Natural killer cell (primary cell): Measurements from ENCODE around the gene GRM8. TPM values are rescaled to one million over a fixed set of nuclear protein-coding genes. Genes with fewer than 3 reads are reported as not detected.

Source experiments
- ATAC-seq, 3 donors: fragments of 150-1000 bp in 2 of 3; fragments of 200-7000 bp in 1 of 3; cut with Tn5 transposase; 1 replicate in 1 of 3; 2 replicates in 2 of 3; pipeline ENCODE4 v1.10.0; 2021; ENCODE audit warnings: mild to moderate bottlenecking in 2 of 3, moderate library complexity in 2 of 3
- DNase-seq, 2 donors: peaks; one replicate each; pipeline versions ENCODE4 v3.0.0 to v3.0.0-alpha.2; 2013 to 2021; ENCODE audit warnings: mixed read lengths in 1 of 2
- H3K27ac ChIP-seq: one replicate; pipeline ENCODE4 v1.5.1; 2013; ENCODE audit warnings: mild to moderate bottlenecking, low read length
- H3K27me3 ChIP-seq: one replicate; pipeline ENCODE4 v1.6.1; 2013; ENCODE audit warnings: low read length; ENCODE audit not compliant: control insufficient read depth, insufficient read depth
- H3K36me3 ChIP-seq: one replicate; pipeline ENCODE4 v1.6.1; 2013; ENCODE audit warnings: low read length; ENCODE audit not compliant: control insufficient read depth, insufficient read depth
- H3K4me1 ChIP-seq: one replicate; pipeline ENCODE4 v1.6.1; 2013; ENCODE audit warnings: low read length; ENCODE audit not compliant: control insufficient read depth, insufficient read depth
- H3K4me3 ChIP-seq: one replicate; pipeline ENCODE4 v1.5.1; 2013; ENCODE audit warnings: low read length
- H3K9me3 ChIP-seq: one replicate; pipeline ENCODE4 v1.6.1; 2013; ENCODE audit warnings: low read length; ENCODE audit not compliant: control insufficient read depth, insufficient read depth
- H3K27ac Mint-ChIP-seq, 2 donors: one replicate each; pipeline ENCODE4 v1.8.0; 2022; ENCODE audit warnings: mild to moderate bottlenecking in 2 of 2, mixed read lengths in 2 of 2, moderate library complexity in 1 of 2
- H3K27me3 Mint-ChIP-seq, 2 donors: one replicate each; pipeline ENCODE4 v1.8.0; 2022; ENCODE audit warnings: low read depth in 2 of 2, mixed read lengths in 2 of 2
- H3K36me3 Mint-ChIP-seq: one replicate; pipeline ENCODE4 v1.8.0; 2022; ENCODE audit warnings: mixed read lengths
- H3K4me1 Mint-ChIP-seq, 2 donors: one replicate each; pipeline ENCODE4 v1.8.0; 2022; ENCODE audit warnings: mixed read lengths in 2 of 2
- H3K4me3 Mint-ChIP-seq: one replicate; pipeline ENCODE4 v1.8.0; 2022; ENCODE audit warnings: mild to moderate bottlenecking, moderate library complexity, mixed read lengths
- H3K9me3 Mint-ChIP-seq, 2 donors: one replicate each; pipeline ENCODE4 v1.8.0; 2022; ENCODE audit warnings: mixed read lengths in 2 of 2
- WGBS: methylation state at CpG from one replicate; pipeline ENCODE4 v1.1.7; 2013; ENCODE audit warnings: missing lambda C conversion rate; ENCODE audit not compliant: insufficient coverage; 5-methylcytosine and 5-hydroxymethylcytosine counted together
- intact Hi-C: fragments of 100-400 bp; cut with micrococcal nuclease; formaldehyde crosslinking; loops from one replicate; pipeline ENCODE4 v1.14.2; 2022
- total RNA-seq, 4 donors: library from RNA; stranded (reverse); fragments of 120-200 nt in 1 of 4; gene quantifications; one replicate each; pipeline versions ENCODE4 v1.2.3 to v1.2.4, GENCODE V29; 2013 to 2022
- TF ChIP-seq, protein P1 (sequence below): fragments of 200-600 bp; IDR thresholded peaks from one replicate; pipeline ENCODE4 v1.8.0; 2022; ENCODE audit warnings: antibody characterized with exemption

Gene GRM8
- total RNA-seq, 3 donors from 2014 or later (not counting 1 experiment from before 2014, with no cell fraction given): not detected

DNA sequence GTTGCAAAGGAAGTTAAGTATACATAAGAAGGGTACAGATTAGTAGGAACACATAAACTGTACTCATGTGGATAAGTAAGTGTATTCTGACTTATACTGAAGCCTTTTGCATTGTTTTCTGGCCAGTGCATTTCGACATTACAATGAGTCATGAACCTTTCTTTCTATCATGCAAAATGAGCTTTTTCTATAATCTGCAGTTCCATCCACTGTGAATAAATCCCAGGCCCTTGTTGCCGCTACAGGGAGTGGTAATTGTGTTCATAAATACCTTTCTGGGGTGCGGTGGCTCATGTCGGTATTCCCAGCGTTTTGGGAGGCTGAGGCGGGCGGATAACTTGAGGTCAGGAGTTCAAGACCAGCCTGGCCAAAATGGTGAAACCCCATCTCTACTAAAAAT is 858.3 kb downstream of the GRM8 start:
- H3K36me3 ChIP-seq: no peaks in the 10 kb centered on the region
- H3K4me1 ChIP-seq: no peaks in the 10 kb centered on the region
- no peak overlapping the region for H3K4me3 Mint-ChIP-seq
- TF ChIP-seq, protein P1, sequence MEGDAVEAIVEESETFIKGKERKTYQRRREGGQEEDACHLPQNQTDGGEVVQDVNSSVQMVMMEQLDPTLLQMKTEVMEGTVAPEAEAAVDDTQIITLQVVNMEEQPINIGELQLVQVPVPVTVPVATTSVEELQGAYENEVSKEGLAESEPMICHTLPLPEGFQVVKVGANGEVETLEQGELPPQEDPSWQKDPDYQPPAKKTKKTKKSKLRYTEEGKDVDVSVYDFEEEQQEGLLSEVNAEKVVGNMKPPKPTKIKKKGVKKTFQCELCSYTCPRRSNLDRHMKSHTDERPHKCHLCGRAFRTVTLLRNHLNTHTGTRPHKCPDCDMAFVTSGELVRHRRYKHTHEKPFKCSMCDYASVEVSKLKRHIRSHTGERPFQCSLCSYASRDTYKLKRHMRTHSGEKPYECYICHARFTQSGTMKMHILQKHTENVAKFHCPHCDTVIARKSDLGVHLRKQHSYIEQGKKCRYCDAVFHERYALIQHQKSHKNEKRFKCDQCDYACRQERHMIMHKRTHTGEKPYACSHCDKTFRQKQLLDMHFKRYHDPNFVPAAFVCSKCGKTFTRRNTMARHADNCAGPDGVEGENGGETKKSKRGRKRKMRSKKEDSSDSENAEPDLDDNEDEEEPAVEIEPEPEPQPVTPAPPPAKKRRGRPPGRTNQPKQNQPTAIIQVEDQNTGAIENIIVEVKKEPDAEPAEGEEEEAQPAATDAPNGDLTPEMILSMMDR: no peak
- no peak overlapping the region for H3K27ac ChIP-seq
- WGBS: 68% methylated on average over 7 of the region's 7 CpGs
- H3K4me1 Mint-ChIP-seq: no peaks in the 10 kb centered on the region
- H3K36me3 Mint-ChIP-seq: peaks cover 9% of the 10 kb centered on the region
- H3K9me3 Mint-ChIP-seq: peaks cover 22 to 40% of the 10 kb centered on the region in 2 donors
- intact Hi-C loops: loop anchor here (10.0 kb wide), 1 partner anchor 60 kb away; no protein-coding TSS in a partner anchor
- H3K27ac Mint-ChIP-seq: no peak overlapping the region
- DNase-seq (no peak), ATAC-seq (no peak)
- H3K27me3 Mint-ChIP-seq: no peaks in the 10 kb centered on the region
- H3K27me3 ChIP-seq: no peaks in the 10 kb centered on the region
- H3K4me3 ChIP-seq: no peak overlapping the region
- no peaks in the 10 kb centered on the region for H3K9me3 ChIP-seq

Other genes starting within 250 kb of the GRM8 start
- 100 to 1,000 TPM in 2 of 3 donors, 10 to 100 TPM in 1; 93.3 to 107 (median 101) TPM for gene ZNF800, start 139.8 kb upstream of the GRM8 start, total RNA-seq